ENCODE measurements around the gene RSKR.
"Not testable (repeated sequence)": the region's sequence is repeated elsewhere in the genome, so short reads cannot be mapped to it uniquely, and the experiment has no call there.

RSKR gene

DNA sequence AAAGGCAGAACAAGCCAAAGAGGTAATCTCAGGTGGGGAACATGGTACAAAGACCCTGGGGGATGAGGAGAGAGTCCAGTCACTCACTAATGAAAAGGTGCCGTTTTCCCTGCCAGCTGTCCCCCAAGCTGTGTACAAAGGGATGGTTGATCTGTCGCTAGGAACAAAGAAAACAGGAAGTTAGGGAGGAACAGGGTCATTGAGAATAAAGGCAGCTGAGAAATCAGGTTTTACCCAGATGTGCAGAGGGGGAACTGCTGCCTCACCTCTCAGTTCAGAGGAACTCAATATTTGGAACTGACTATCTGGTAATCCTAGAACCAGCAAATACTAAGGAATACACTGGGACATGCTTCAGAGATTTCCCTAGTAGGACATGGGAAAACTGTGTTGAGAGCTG, 1.5 kb downstream of the RSKR start:
- H3K4me3 ChIP-seq (replicated peaks; ENCODE audit: low read depth, low read length), result no peak overlapping the region
- TF ChIP-seq CTCF (IDR thresholded peaks at IDR 0.05; ENCODE audit: low read depth, low read length, missing control alignments), result no peak
- no peak for DNase-seq (ENCODE audit: extremely low read depth, low read depth)

DNA sequence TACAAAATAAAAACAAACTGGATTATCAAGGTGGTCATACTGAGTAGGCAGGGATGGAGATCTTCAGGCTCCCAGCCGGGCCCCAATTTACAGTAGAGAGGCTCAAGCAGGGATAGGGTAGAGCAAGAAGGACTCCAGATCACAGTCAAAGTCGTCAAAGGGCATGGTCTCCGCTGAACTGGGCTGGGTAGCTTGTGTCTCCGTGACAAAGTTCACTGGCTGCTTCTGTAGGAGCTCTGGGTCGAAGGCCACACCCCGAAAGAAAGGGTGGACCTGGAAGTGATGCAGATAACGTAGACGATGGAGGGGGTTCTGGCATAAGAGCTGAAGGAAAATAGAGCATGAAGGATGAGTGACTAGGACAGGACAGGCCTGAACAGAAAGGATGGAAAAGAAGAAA, 3.6 kb downstream of the RSKR start:
- H3K4me3 ChIP-seq (replicated peaks; ENCODE audit: low read depth, low read length), result no peak overlapping the region
- no peak for DNase-seq (ENCODE audit: extremely low read depth, low read depth)
- TF ChIP-seq CTCF (IDR thresholded peaks at IDR 0.05; ENCODE audit: low read depth, low read length, missing control alignments), result no peak

GRCh38 chr17:28604031-28604430, 10.0 kb downstream of the RSKR start:
- not testable (repeated sequence) for H3K4me3 ChIP-seq (replicated peaks; ENCODE audit: low read depth, low read length); DNase-seq (ENCODE audit: extremely low read depth, low read depth)

GRCh38 chr17:28599311-28600184, 14.4 kb downstream of the RSKR start:
- H3K4me3 ChIP-seq (replicated peaks; ENCODE audit: low read depth, low read length), result peak overlapping the region; percentile 64
- DNase-seq (ENCODE audit: extremely low read depth, low read depth), result peak; percentile 84
- TF ChIP-seq CTCF (IDR thresholded peaks at IDR 0.05; ENCODE audit: low read depth, low read length, missing control alignments), result no peak

- TF ChIP-seq CTCF (IDR thresholded peaks at IDR 0.05; ENCODE audit: low read depth, low read length, missing control alignments), result no peak
- DNase-seq (ENCODE audit: extremely low read depth, low read depth), result peak; percentile 75
- H3K4me3 ChIP-seq (replicated peaks; ENCODE audit: low read depth, low read length), result peak within 1 kb of the TSS; percentile 64
Measured at GRCh38 chr17:28598799-28599310, 15.1 kb downstream of the RSKR start, which contains the start of gene SPAG5. Gene SPAG5, minus strand, starts transcription at chr17:28599025. Its CDS starts 79 bp downstream, at chr17:28598946.

DNA sequence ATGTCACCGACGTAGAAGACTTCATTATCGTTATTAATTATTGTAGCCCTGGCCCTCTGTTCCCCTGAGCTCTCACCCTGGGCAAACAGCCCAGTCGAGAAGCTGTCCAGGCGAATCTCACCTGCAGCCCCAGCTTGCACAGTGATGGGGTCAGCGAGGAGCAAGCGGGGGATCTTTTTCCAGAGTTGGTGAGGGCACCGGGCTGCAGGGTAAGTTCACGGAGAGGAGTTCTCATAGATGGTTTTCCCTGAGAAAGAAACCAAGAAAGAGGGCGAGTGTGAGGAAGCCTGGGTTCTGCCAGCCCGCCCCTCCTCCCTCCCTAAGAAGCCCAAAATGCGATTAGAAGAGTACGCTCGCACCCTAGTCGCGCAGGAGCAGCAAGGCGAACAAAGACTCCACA, 15.6 kb downstream of the RSKR start:
- TF ChIP-seq CTCF (IDR thresholded peaks at IDR 0.05; ENCODE audit: low read depth, low read length, missing control alignments), result no peak
- DNase-seq (ENCODE audit: extremely low read depth, low read depth), result no peak
- peak overlapping the region; percentile 64 for H3K4me3 ChIP-seq (replicated peaks; ENCODE audit: low read depth, low read length)

DNA sequence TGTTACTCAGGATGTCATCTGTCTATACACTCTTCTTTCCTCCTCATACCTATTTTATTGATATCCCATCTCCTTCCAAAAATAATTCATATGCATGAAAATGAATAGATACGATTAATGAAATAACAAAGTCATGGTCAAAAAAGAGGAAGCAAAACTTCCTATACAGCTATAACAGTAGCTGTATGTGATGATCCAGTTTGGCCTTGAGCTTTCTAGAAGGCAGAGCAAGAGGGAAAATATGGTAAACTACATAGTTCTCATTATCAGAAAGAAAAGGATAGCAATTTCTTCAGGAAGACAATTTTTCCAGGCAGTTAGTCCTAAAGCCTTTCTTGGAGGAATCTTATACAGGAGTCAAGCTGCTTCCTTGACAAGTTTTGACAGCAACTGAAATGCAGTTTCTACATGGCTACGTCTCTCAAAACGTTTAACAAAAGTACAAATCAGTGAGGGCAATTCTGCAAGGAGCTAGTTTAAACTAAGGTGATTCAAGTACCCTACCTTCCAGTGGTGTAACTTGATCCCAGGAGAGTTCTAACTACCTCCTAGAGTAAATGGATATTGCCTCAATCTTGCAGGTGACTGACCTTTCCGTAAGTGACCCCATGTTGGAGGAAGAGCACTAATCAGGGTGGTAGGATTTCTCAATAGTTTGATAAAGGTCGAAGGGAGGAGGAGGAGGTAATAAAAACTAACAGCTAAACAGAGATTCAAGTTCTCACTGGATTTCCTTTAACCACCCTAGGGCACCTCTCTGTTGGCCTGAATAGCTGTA, 16.2 kb downstream of the RSKR start:
- peak overlapping the region; percentile 64 for H3K4me3 ChIP-seq (replicated peaks; ENCODE audit: low read depth, low read length)
- DNase-seq (ENCODE audit: extremely low read depth, low read depth), result no peak

More for the DNA sequence above, 16.2 kb downstream of the RSKR start:
- no peak for TF ChIP-seq CTCF (IDR thresholded peaks at IDR 0.05; ENCODE audit: low read depth, low read length, missing control alignments)
